ENCODE measurements around the gene RAVER1. TPM values are rescaled to one million over a fixed set of nuclear protein-coding genes. Genes with fewer than 3 reads are reported as not detected.
"Not testable (repeated sequence)": the region's sequence is repeated elsewhere in the genome, so short reads cannot be mapped to it uniquely, and the experiment has no call there.

RAVER1 gene
- total RNA-seq, 1 donor from 2014 or later = 11.3 TPM

- ATAC-seq (no peak), DNase-seq (ENCODE audit: low spot score) (no peak)
Observed at GRCh38 chr19:10292789-10293636, 40.3 kb downstream of the RAVER1 start.

- DNase-seq (ENCODE audit: low spot score) = peak; percentile 72
- ATAC-seq = peak; percentile 71
Observed at GRCh38 chr19:10292206-10292788, 41.0 kb downstream of the RAVER1 start.

- ATAC-seq (peak; percentile 12), DNase-seq (ENCODE audit: low spot score) (no peak)
Observed at GRCh38 chr19:10291554-10292205, 41.6 kb downstream of the RAVER1 start.

- DNase-seq (ENCODE audit: low spot score) (no peak), ATAC-seq (peak; percentile 47)
Observed at GRCh38 chr19:10290876-10291553, 42.3 kb downstream of the RAVER1 start.

DNA sequence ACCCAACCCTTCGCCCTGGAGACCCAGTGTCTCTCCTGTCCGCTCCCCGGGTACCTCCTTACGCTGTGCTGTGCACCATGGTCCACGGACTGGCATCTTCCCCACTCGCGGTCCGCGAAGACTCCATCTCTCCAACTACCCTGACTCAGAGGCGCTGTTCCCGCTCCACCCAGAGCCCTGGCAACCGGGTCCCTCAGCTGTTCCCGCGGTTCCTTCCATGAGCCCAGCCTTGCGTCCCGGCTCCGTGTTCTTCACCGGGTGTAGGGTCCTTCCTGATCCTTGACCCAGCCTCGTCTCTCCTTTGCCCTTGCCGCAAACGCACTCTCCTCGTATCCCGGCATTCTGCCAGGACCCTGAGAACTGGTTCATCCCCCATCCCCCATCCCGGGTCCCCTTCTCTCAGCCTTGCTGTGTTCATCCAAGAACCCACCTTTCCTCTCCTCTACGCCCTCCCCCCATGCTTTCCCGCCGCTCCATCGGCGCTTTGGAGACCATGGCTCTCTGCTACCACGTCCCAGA is 42.9 kb downstream of the RAVER1 start:
- DNase-seq (ENCODE audit: low spot score) = no peak
- ATAC-seq = no peak

DNA sequence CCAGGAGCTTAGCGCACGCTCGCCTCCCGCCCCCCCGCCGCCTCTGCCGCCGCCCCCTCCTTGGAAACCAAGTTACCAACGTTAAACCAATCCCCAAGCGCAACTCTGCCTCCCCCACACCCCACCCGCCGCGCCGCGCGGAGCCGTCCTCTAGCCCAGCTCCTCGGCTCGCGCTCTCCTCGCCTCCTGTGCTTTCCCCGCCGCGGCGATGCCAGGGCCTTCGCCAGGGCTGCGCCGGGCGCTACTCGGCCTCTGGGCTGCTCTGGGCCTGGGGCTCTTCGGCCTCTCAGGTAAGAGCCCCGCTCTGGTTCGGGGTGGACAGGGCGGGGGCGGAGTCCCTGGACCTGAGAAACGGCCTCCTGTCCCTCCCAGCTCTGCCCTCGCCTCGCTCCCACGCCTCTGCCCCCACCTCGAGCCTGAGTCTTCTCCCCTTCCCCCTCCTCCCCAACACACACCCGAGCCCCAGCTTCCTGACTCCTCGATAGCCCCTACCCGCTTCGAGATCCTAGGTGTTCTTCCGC is 43.4 kb downstream of the RAVER1 start, which contains the start of gene ICAM5:
Gene ICAM5, plus strand, starts transcription at position 117 of the 521 bp plus-strand sequence. Its CDS starts 92 bp downstream, at position 209.
- ATAC-seq = no peak
- DNase-seq (ENCODE audit: low spot score) = no peak

DNA sequence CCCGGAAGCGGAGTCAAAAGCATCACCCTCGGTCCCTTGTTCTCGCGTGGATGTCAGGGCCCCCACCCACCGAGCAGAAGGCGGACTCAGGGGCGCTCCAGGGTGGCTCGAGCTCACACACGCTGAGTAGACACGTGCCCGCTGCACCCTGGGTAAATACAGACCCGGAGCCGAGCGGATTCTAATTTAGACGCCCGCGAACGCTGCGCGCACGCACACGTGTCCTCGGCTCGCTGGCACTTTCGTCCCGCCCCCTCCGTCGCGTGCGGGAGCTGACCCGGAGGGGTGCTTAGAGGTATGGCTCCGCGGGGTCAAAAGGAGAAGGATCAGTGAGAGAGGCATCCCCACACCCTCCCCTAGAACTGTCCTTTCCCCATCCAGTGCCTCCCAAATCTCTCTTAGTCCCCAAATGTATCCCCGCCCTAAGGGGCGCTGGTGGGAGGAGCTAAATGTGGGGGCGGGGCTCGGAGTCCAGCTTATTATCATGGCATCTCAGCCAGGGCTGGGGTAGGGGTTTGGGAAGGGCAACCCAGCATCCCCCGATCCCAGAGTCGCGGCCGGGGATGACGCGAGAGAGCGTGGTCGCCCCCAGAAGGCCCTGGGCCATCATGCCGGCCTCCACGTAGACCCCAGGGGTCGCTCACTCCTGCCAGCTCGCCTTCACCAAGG is 44.0 kb downstream of the RAVER1 start:
- ATAC-seq = no peak
- no peak for DNase-seq (ENCODE audit: low spot score)

DNA sequence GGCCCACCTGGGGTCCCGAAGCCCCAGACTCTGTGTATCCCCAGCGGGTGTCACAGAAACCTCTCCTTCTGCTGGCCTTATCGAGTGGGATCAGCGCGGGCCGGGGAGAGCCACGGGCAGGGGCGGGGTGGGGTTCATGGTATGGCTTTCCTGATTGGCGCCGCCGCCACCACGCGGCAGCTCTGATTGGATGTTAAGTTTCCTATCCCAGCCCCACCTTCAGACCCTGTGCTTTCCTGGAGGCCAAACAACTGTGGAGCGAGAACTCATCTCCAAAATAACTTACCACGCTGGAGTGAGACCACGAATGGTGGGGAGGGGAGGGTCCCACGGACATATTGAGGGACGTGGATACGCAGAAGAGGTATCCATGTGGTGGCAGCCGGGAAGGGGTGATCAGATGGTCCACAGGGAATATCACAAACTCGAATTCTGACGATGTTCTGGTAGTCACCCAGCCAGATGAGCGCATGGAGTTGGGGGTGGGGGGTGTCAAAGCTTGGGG is 44.6 kb downstream of the RAVER1 start:
- ATAC-seq = no peak
- DNase-seq (ENCODE audit: low spot score) = no peak

- DNase-seq (ENCODE audit: low spot score) (peak; percentile 71), ATAC-seq (peak; percentile 56)
Observed at GRCh38 chr19:10286803-10287737, 46.3 kb downstream of the RAVER1 start, which contains the start of gene ICAM4. TSS of gene ICAM4 (plus strand) at chr19:10286955. CDS start at chr19:10287013, 58 bp downstream.

GRCh38 chr19:10285393-10285792 is 47.9 kb downstream of the RAVER1 start:
- ATAC-seq = no peak
- DNase-seq (ENCODE audit: low spot score) = no peak

DNA sequence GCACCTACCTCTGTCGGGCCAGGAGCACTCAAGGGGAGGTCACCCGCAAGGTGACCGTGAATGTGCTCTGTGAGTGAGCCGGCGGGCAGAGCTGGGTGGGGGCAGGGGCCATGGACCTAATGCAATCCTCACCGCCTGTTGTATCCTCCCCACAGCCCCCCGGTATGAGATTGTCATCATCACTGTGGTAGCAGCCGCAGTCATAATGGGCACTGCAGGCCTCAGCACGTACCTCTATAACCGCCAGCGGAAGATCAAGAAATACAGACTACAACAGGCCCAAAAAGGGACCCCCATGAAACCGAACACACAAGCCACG is 48.4 kb downstream of the RAVER1 start:
- no peak for ATAC-seq
- no peak for DNase-seq (ENCODE audit: low spot score)

DNA sequence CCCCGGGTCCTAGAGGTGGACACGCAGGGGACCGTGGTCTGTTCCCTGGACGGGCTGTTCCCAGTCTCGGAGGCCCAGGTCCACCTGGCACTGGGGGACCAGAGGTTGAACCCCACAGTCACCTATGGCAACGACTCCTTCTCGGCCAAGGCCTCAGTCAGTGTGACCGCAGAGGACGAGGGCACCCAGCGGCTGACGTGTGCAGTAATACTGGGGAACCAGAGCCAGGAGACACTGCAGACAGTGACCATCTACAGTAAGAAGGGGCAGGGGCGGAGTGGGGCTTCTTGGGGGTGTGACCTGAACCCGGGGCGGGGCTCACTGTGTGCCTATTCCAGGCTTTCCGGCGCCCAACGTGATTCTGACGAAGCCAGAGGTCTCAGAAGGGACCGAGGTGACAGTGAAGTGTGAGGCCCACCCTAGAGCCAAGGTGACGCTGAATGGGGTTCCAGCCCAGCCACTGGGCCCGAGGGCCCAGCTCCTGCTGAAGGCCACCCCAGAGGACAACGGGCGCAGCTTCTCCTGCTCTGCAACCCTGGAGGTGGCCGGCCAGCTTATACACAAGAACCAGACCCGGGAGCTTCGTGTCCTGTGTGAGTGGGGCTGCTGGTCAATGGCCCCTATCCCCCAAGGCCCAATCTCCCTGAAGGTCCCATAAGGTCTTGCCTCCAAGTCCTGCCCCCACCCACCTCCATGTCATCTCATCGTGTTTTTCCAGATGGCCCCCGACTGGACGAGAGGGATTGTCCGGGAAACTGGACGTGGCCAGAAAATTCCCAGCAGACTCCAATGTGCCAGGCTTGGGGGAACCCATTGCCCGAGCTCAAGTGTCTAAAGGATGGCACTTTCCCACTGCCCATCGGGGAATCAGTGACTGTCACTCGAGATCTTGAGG is 49.0 kb downstream of the RAVER1 start:
- DNase-seq (ENCODE audit: low spot score) (no peak), ATAC-seq (no peak)

DNA sequence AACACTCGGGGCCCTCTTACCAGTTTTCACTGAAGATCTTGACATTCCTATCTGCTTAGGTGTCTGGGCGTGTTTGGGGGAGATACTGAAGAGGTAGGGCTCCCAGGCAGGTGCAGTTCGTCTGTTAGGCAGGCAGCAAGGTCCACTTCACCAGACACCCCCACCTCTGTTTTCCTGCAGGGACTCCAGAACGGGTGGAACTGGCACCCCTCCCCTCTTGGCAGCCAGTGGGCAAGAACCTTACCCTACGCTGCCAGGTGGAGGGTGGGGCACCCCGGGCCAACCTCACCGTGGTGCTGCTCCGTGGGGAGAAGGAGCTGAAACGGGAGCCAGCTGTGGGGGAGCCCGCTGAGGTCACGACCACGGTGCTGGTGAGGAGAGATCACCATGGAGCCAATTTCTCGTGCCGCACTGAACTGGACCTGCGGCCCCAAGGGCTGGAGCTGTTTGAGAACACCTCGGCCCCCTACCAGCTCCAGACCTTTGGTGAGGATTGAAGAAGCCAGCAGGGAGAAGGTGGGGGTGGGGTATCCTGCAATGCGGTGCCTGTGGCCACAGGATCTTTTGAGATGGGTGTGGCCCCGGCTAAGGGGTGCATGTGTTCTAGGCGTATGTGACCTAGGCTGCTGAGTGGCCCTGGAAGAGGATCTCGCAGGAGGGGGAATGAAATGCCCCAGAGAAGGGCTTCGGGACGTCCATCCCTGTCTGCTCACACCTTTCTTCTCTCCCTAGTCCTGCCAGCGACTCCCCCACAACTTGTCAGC is 49.8 kb downstream of the RAVER1 start:
- DNase-seq (ENCODE audit: low spot score) = no peak
- no peak for ATAC-seq

- DNase-seq (ENCODE audit: low spot score); ATAC-seq: not testable (repeated sequence)
Observed at GRCh38 chr19:10282043-10282442, 51.3 kb downstream of the RAVER1 start.

- no peak for DNase-seq (ENCODE audit: low spot score)
- no peak for ATAC-seq
Observed at GRCh38 chr19:10279737-10280442, 53.4 kb downstream of the RAVER1 start.

DNA sequence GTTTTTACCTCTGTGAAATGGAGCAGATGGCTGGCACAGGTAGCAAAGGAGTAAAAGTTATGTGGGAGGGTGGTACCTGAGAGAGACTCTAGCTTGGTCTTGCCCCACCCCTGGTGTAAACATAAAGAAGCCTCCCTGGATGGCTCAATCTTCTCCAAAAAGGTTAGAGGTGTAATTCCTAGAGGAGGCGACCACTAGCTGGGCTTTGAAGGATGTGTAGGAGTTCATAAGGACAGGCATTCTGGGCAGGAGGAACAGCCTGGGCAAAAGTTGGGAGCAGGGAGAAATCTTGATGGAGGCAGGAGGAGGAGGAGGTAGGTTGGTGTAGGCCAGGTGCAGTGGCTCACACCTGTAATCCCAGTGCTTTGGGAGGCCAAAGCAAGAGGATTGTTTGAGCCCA is 54.4 kb downstream of the RAVER1 start:
- no peak for ATAC-seq
- no peak for DNase-seq (ENCODE audit: low spot score)

All from left lobe of liver (tissue), 2 donors.